Skeletal muscle tissue (tissue), 4 donors: ENCODE results near the gene MPL. TPM values are rescaled to one million over a fixed set of nuclear protein-coding genes. Genes with fewer than 3 reads are reported as not detected.

Experiments
- H3K27ac ChIP-seq: one replicate; pipeline ENCODE4 v1.7.0; 2013; ENCODE audit warnings: mild to moderate bottlenecking, low read depth, low read length, inconsistent platforms
- H3K27me3 ChIP-seq, 3 donors: one replicate each; pipeline ENCODE4 v1.7.0; 2013; ENCODE audit warnings: low read length in 3 of 3; ENCODE audit not compliant: control insufficient read depth in 3 of 3, insufficient read depth in 3 of 3
- H3K36me3 ChIP-seq, 3 donors: one replicate each; pipeline ENCODE4 v1.7.0; 2013; ENCODE audit warnings: low read length in 3 of 3; ENCODE audit not compliant: control insufficient read depth in 3 of 3, insufficient read depth in 3 of 3
- H3K4me1 ChIP-seq, 3 donors: one replicate each; pipeline ENCODE4 v1.7.0; 2013; ENCODE audit warnings: low read length in 3 of 3, mild to moderate bottlenecking in 3 of 3; ENCODE audit not compliant: control insufficient read depth in 3 of 3, insufficient read depth in 3 of 3
- H3K4me3 ChIP-seq, 3 donors: one replicate each; pipeline ENCODE4 v1.7.0; 2013; ENCODE audit warnings: low read length in 3 of 3
- H3K9ac ChIP-seq, 3 donors: one replicate each; pipeline ENCODE4 v1.7.0; 2013; ENCODE audit warnings: low read length in 3 of 3, mild to moderate bottlenecking in 3 of 3, moderate library complexity in 2 of 3, low read depth in 1 of 3
- H3K9me3 ChIP-seq, 3 donors: one replicate each; pipeline ENCODE4 v1.7.0; 2013; ENCODE audit warnings: low read length in 3 of 3; ENCODE audit not compliant: control insufficient read depth in 3 of 3
- total RNA-seq: library from RNA; depleted of rRNA; stranded (reverse); fragments of >200 nt; gene quantifications from one replicate; pipeline ENCODE4 v1.2.3, GENCODE V29; 2014
- donor health status: Osteomylitis.

MPL gene
- total RNA-seq, 1 donor from 2014 or later = not detected

GRCh38 chr1:43305926-43306687 is 31.5 kb upstream of the MPL start:
- no peaks in the 10 kb centered on the region for H3K27me3 ChIP-seq
- peaks cover 0 to 4% (median 2%) of the 10 kb centered on the region in 3 donors for H3K36me3 ChIP-seq
- H3K4me3 ChIP-seq = no peak overlapping the region
- H3K9me3 ChIP-seq = no peaks in the 10 kb centered on the region
- peaks cover 0 to 15% (median 6%) of the 10 kb centered on the region in 3 donors for H3K4me1 ChIP-seq
- no peak overlapping the region for H3K27ac ChIP-seq
- no peak overlapping the region for H3K9ac ChIP-seq

DNA sequence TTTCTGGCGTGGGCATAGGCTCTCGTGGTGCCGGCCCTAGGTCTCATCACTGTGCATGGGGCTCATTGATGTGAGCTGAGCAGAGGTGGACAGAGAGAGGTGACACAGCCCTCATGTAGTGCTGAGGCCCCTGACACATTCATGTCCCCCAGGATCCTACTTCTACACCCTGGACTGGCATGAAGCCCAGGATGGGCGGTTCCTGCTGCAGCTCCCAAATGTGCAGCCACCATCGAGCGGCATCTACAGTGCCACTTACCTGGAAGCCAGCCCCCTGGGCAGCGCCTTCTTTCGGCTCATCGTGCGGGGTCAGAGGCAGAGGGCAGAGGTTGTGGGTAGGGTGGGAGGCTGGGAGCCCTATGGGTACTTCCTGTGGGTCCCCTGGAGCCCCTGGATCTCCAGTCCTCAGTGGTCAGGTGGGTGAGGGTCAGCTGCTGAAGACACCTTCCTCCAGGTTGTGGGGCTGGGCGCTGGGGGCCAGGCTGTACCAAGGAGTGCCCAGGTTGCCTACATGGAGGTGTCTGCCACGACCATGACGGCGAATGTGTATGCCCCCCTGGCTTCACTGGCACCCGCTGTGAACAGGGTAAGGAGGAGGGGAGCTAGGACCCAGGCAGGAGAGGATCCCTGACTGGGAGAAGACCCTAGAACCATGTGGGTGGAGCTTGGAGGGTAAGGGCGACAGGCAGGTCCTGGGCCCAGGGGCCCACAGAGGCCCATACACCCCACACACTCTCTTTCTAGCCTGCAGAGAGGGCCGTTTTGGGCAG is 30.7 kb upstream of the MPL start:
- Histone ChIP-seq H3K4me3 (no peak overlapping the region), H3K9me3 (no peaks in the 10 kb centered on the region), H3K9ac (no peak overlapping the region), H3K27me3 (no peaks in the 10 kb centered on the region), H3K4me1 (peaks cover 0 to 15% (median 6%) of the 10 kb centered on the region in 3 donors), H3K36me3 (peaks cover 0 to 4% (median 2%) of the 10 kb centered on the region in 3 donors), H3K27ac (no peak overlapping the region)

GRCh38 chr1:43307458-43308158 is 30.0 kb upstream of the MPL start:
- H3K4me3 ChIP-seq = no peak overlapping the region
- H3K9ac ChIP-seq = no peak overlapping the region
- no peaks in the 10 kb centered on the region for H3K27me3 ChIP-seq
- no peak overlapping the region for H3K27ac ChIP-seq
- peaks cover 0 to 15% (median 6%) of the 10 kb centered on the region in 3 donors for H3K4me1 ChIP-seq
- no peaks in the 10 kb centered on the region for H3K9me3 ChIP-seq
- H3K36me3 ChIP-seq = peaks cover 0 to 4% (median 2%) of the 10 kb centered on the region in 3 donors

- H3K27me3 ChIP-seq = no peaks in the 10 kb centered on the region
- peaks cover 0 to 4% (median 2%) of the 10 kb centered on the region in 3 donors for H3K36me3 ChIP-seq
- no peak overlapping the region for H3K9ac ChIP-seq
- peaks cover 0 to 11% (median 6%) of the 10 kb centered on the region in 3 donors for H3K4me1 ChIP-seq
- no peak overlapping the region for H3K4me3 ChIP-seq
- no peaks in the 10 kb centered on the region for H3K9me3 ChIP-seq
- no peak overlapping the region for H3K27ac ChIP-seq
Measured at GRCh38 chr1:43308635-43309404, 28.8 kb upstream of the MPL start.

- peaks cover 0 to 4% (median 2%) of the 10 kb centered on the region in 3 donors for H3K36me3 ChIP-seq
- H3K4me3 ChIP-seq = no peak overlapping the region
- no peaks in the 10 kb centered on the region for H3K9me3 ChIP-seq
- H3K9ac ChIP-seq = no peak overlapping the region
- H3K27me3 ChIP-seq = no peaks in the 10 kb centered on the region
- H3K27ac ChIP-seq = no peak overlapping the region
- peaks cover 0 to 6% (median 4%) of the 10 kb centered on the region in 3 donors for H3K4me1 ChIP-seq
Measured at GRCh38 chr1:43309405-43310025, 28.1 kb upstream of the MPL start.

DNA sequence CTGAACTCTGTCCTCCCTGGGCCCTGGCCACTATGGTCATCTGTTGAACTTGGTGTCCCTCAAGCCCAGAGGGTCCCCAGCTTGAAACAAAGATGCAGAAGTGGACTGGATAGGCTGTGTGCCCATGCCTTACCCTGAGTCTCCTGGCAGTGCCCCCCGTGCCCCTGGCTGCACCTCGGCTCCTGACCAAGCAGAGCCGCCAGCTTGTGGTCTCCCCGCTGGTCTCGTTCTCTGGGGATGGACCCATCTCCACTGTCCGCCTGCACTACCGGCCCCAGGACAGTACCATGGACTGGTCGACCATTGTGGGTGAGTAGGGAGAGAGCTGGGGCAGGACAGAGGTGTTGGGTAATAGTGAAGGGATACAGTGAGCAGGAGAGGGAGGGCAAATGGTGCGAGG is 26.1 kb upstream of the MPL start:
- no peak overlapping the region for H3K9ac ChIP-seq
- H3K9me3 ChIP-seq = no peaks in the 10 kb centered on the region
- H3K27me3 ChIP-seq = no peaks in the 10 kb centered on the region
- no peak overlapping the region for H3K27ac ChIP-seq
- H3K4me1 ChIP-seq = no peaks in the 10 kb centered on the region
- peaks cover 0 to 2% (median 0%) of the 10 kb centered on the region in 3 donors for H3K36me3 ChIP-seq
- no peak overlapping the region for H3K4me3 ChIP-seq

- Histone ChIP-seq H3K4me3 (no peak overlapping the region), H3K9me3 (no peaks in the 10 kb centered on the region), H3K27me3 (no peaks in the 10 kb centered on the region), H3K9ac (no peak overlapping the region), H3K36me3 (no peaks in the 10 kb centered on the region), H3K4me1 (no peaks in the 10 kb centered on the region), H3K27ac (no peak overlapping the region)
Measured at GRCh38 chr1:43312212-43312623, 25.4 kb upstream of the MPL start.

GRCh38 chr1:43312663-43313515 is 24.7 kb upstream of the MPL start:
- Histone ChIP-seq H3K27me3 (no peaks in the 10 kb centered on the region), H3K27ac (no peak overlapping the region), H3K36me3 (no peaks in the 10 kb centered on the region), H3K4me3 (no peak overlapping the region), H3K9ac (no peak overlapping the region), H3K4me1 (no peaks in the 10 kb centered on the region), H3K9me3 (no peaks in the 10 kb centered on the region)
